ENCODE measurements around the gene LIMK2.
A peak's percentile ranks its signal among the peaks of the same experiment; 100 is the strongest.
"Not testable (repeated sequence)": the region's sequence is repeated elsewhere in the genome, so short reads cannot be mapped to it uniquely, and the experiment has no call there.

Gene LIMK2

GRCh38 chr22:31211862-31212730, at the start of gene LIMK2:
Gene LIMK2 (plus strand): TSS chr22:31212298. CDS start chr22:31212409, 111 bp downstream.
- intact Hi-C loops (cut with DNase I), result loop anchor here (5.0 kb wide), 1 partner anchor 60 kb away; no protein-coding TSS in a partner anchor
- peak; percentile 81 to 99 (median 92) for DNase-seq

GRCh38 chr22:31170971-31171370, 41.1 kb upstream of the LIMK2 start:
- intact Hi-C loops (cut with DNase I), result no loop called here
- DNase-seq, result no peak

GRCh38 chr22:31171734-31172133, 40.4 kb upstream of the LIMK2 start:
- intact Hi-C loops (cut with DNase I), result not testable (repeated sequence)

GRCh38 chr22:31173386-31174145, 38.5 kb upstream of the LIMK2 start:
- DNase-seq, result no peak

More at GRCh38 chr22:31171734-31172133, 40.4 kb upstream of the LIMK2 start:
- not testable (repeated sequence) for DNase-seq

GRCh38 chr22:31176923-31177322, 35.2 kb upstream of the LIMK2 start:
- intact Hi-C loops (cut with DNase I), result no loop called here

More at GRCh38 chr22:31173386-31174145, 38.5 kb upstream of the LIMK2 start:
- intact Hi-C loops (cut with DNase I), result no loop called here

GRCh38 chr22:31177420-31178162, 34.5 kb upstream of the LIMK2 start:
- no peak for DNase-seq
- intact Hi-C loops (cut with DNase I), result no loop called here

More at GRCh38 chr22:31176923-31177322, 35.2 kb upstream of the LIMK2 start:
- no peak for DNase-seq

- intact Hi-C loops (cut with DNase I), result no loop called here
- no peak for DNase-seq
Observed at GRCh38 chr22:31178859-31179258, 33.2 kb upstream of the LIMK2 start.

- intact Hi-C loops (cut with DNase I), result no loop called here
- no peak for DNase-seq
Observed at GRCh38 chr22:31179345-31179744, 32.8 kb upstream of the LIMK2 start.

GRCh38 chr22:31184015-31184414, 28.1 kb upstream of the LIMK2 start:
- DNase-seq, result peak in 1 of 10 donors; percentile 83
- intact Hi-C loops (cut with DNase I), result no loop called here

- intact Hi-C loops (cut with DNase I), result no loop called here
- no peak for DNase-seq
Observed at GRCh38 chr22:31185056-31185455, 27.0 kb upstream of the LIMK2 start.

- intact Hi-C loops (cut with DNase I), result no loop called here
- no peak for DNase-seq
Observed at GRCh38 chr22:31187627-31188026, 24.5 kb upstream of the LIMK2 start.

- no peak for DNase-seq
- intact Hi-C loops (cut with DNase I), result no loop called here
Observed at GRCh38 chr22:31192513-31192912, 19.6 kb upstream of the LIMK2 start.

GRCh38 chr22:31193092-31193491, 19.0 kb upstream of the LIMK2 start:
- peak in 8 of 10 donors; percentile 40 to 92 (median 63) for DNase-seq
- intact Hi-C loops (cut with DNase I), result no loop called here

- intact Hi-C loops (cut with DNase I); DNase-seq: not testable (repeated sequence)
Observed at GRCh38 chr22:31194681-31195080, 17.4 kb upstream of the LIMK2 start.

GRCh38 chr22:31199187-31199586, 12.9 kb upstream of the LIMK2 start:
- intact Hi-C loops (cut with DNase I), result no loop called here
- no peak for DNase-seq

- DNase-seq; intact Hi-C loops (cut with DNase I): not testable (repeated sequence)
Observed at GRCh38 chr22:31204352-31204984, 7.6 kb upstream of the LIMK2 start.

- intact Hi-C loops (cut with DNase I); DNase-seq: not testable (repeated sequence)
Observed at GRCh38 chr22:31205059-31205458, 7.0 kb upstream of the LIMK2 start.

GRCh38 chr22:31206460-31206859, 5.6 kb upstream of the LIMK2 start:
- intact Hi-C loops (cut with DNase I); DNase-seq: not testable (repeated sequence)

GRCh38 chr22:31206896-31207687, 5.0 kb upstream of the LIMK2 start:
- intact Hi-C loops (cut with DNase I), result no loop called here
- DNase-seq, result no peak
